ENCODE results near the gene PRPF8.

- no peak for TF ChIP-seq POLR2AphosphoS5 (IDR thresholded peaks at IDR 0.05)
- no peak for TF ChIP-seq CTCF (IDR thresholded peaks at IDR 0.05; ENCODE audit: poor library complexity, severe bottlenecking)
- no peak for TF ChIP-seq EP300 (conservative IDR thresholded peaks at IDR 0.05; ENCODE audit: poor library complexity, severe bottlenecking)
- TF ChIP-seq TAF1 (IDR thresholded peaks at IDR 0.05; ENCODE audit: low read depth), result no peak
- no peak for TF ChIP-seq EZH2 (IDR thresholded peaks at IDR 0.05; ENCODE audit: borderline replicate concordance, insufficient read depth, low read length, poor library complexity, severe bottlenecking)
These were observed 30.9 kb downstream of the PRPF8 start for GRCh38 chr17:1653735-1654134.

Measured in neural cell (in vitro differentiated cells).